ENCODE results near the gene GPT2. TPM values are rescaled to one million over a fixed set of nuclear protein-coding genes. Genes with fewer than 3 reads are reported as not detected.
"Not testable (repeated sequence)": the region's sequence is repeated elsewhere in the genome, so short reads cannot be mapped to it uniquely, and the experiment has no call there.

Gene GPT2
- total RNA-seq, 1 donor from 2014 or later: 17.8 TPM

DNA sequence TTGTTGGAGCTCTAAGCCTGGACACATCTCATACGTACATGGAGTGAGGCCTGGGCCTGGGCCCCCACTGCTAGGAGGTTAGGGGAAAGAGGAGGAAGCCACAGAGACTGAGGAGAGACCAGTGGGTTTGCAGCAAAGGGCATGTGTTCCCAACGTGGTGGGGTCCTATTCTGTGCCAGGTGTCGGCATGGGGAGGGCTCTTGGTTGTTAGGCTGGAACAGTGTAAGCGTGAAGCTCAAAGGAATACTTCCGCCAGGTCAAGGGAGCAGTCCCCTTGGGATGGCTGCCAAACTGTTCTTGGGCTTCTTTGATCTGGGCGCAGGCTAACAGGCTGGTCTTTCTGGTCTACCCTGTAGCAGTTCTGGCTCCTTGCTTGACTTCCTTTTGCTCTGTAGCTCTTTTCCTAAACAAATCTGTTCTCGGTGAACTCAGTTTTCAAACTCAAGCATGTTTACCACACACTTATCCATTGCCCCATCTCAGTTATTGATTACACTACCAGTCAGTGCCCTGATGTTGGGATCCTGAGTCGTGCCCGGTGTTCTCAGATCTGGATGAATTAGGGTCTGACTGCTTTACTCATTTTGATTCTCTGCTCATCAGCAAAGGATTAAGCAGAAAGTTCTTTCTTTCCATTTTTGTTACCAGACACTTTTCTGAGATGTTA, 36.4 kb downstream of the GPT2 start:
- DNase-seq: no peak

DNA sequence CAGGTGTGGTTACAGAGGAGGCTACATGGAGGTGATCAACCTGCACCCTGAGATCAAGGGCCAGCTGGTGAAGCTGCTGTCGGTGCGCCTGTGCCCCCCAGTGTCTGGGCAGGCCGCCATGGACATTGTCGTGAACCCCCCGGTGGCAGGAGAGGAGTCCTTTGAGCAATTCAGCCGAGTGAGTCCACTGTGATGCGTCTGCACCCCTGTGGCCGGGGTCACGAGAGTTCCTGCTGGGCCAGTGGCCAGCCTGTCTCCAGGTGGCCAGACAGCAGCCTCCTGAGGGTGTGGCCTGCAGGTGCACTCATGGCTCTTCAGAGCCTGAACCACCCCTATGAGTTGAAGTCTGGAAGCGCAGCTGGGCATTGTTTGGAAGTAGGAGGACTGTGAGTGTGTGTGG, 38.1 kb downstream of the GPT2 start:
- no peak for DNase-seq

DNA sequence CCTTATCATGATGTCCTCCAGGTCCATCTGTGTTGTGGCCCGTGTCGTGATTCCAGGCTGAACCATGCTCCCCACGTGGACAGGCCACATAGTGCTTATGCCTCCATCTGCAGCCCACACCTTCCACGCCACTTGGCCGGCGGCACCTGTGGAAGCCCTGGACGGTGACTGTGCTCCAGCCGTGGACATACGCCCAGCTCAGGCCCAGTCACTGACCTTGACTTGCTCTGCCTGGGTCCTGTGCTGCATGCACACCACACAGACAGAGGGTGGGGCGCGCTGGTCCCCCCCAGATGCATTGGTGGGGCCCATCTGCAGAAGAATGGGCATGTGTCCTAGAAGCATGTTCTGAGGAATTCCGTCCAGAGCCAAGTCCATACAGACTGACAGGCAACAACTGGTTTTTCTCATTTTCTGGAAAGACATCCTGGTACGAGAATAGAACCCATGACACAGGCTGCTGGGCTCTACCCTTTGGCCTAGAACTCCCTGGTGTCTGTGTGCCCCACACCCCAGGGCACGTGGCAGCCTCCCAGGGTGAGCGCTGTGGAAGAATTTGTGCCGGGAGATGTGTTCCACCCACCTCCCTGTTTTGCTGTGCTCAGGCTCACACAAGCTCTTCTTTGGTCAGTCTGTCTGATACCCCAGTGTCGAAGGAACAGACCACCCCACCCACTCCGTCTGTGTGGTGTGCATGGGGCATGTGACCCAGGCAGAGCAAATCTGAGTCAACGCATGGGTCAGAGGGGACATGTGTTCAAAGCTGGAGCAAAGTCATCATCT, 39.5 kb downstream of the GPT2 start:
- DNase-seq: no peak

DNA sequence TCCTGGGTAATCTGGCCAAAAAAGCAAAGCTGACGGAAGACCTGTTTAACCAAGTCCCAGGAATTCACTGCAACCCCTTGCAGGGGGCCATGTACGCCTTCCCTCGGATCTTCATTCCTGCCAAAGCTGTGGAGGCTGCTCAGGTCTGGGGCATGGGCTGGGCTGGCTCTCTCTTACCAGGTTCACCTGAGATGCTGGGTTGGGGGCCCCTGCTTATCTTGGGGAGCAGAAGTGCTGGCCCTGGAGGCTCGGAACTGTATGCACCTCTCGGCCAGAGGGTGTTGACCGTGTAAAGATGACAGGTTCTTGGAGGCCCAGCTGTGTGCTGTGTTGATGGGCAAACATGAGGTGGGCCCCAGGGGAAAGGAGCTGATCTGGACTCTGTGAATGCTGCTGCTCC, 40.2 kb downstream of the GPT2 start:
- no peak for DNase-seq

DNA sequence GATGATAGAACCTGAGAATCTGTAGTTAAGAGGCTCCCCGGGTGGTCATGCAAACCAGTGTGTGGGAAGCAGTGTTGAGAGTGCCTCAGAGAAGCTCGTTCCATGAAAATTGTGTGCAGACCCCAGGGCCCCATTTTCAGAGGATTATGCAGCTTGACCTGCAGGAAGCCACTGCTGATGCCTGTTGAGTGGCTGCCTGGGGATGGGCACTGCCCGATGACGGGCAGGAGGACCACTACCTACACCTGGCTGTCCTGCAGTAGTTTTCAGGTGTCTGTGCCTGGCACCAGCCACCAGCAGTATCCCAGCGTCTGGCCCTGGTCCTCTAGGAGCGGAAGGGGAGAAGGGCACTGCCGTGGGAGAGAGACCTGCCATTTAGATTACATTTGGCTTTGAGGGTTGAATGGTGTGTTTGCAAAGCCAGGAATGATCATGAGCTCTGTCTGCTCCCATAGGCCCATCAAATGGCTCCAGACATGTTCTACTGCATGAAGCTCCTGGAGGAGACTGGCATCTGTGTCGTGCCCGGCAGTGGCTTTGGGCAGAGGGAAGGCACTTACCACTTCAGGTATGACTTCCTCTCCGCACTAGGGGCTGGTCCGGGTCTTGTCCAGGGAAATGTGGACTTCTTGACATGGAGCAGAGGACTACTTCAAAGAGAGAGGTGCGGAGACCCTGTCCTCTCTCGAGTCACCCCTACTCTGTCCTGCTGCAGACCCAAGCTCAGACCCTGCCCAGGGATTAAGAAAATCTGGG, 42.5 kb downstream of the GPT2 start:
- DNase-seq: no peak

DNA sequence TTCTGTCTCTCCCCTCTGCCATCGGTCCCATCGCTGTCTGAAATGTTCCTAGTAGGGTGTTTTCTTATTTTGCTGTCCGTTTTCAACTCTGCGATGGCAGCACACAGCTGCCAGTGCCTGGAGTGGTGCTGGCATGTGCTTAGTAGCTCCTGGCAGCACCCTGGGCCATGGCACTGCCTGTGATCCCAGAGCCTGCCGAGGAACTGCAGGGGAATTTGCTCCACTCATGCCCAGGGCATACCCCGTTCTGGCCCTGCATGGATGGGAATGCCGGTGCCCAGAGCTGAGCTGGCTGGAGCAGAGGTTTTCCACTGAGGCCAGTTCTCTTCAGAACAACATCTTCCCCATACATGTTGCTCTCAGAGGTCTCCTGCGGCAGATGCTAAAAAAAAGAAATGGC, 43.1 kb downstream of the GPT2 start:
- DNase-seq: no peak

DNA sequence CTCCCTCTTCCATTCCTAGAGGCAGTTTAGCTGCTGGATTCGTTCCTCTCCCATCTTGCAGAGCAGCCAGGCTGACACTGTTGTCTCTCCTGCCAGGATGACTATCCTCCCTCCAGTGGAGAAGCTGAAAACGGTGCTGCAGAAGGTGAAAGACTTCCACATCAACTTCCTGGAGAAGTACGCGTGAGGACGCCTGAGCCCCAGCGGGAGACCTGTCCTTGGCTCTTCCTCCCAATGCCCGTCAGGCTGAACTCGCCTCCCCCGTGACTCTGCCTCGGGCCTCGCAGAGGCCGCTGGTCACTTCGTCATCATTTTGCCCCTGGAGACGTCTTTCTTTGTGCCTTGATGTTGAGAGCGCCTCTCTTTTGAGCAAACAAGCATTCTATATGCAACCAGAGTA, 44.6 kb downstream of the GPT2 start:
- no peak for DNase-seq

DNA sequence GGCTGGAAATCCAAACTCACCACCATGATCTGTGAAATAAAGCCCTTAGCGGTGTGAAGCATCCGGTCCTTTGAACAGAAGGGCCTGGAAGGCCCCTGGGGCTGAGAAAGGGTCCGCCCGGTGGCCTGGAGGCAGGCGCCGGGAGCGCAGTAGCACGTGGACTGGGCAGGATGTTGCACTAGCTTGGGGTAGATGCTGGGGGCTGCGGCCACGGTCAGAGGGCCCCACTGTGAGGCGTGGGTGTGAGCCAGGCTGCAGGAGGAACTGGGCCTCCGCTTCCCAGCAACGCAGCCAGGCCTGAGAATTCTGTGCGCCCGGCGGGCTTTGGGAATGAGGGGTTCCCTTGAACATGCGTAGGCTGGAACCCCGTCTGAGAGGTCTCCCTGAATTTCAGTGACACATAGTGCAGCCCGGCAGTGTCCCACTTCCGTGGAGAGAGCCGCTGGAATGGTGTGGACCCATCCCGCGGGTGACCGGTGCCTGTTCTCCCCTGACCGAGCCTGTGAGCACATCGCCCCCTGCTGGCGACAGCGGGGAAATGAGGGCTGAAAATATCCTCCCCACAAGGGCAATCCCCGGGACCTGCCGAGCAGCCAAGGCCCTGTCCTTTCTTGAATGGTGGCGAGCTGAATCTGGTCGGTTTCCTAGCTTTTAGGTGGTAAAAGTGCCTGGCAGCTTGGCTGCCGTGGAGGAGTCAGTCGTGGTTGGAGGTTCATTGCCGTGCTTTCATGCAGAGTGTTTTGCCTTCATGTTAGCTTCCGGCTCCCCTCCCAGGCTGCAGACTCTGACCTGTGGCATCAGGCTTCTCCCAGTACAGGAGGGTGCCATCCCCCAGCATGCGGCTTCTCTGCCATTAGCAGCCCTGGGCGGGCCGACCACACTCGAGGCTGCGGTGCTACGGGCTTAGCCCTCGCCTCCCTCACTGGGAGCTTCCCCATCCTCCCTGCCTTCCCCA, 45.5 kb downstream of the GPT2 start:
- no peak for DNase-seq

DNA sequence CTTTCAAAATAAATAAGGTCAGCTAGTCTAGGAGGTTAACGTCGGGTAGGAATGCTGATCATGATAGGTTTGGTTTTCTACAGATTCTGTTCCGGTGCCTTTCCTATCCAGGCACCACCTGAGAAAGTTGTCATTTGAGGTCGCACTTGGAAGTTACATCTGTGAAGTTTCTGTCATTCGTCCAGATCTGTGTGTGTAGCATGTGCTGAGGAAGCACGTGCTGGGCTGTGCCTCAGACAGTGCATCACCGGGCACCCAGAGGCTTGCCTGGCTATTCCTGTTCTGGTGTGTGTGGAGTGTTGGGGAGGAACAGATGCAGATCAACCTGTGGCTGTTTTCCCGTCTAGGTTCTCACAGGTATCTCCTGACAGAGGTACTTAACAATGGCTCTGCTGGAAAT, 46.7 kb downstream of the GPT2 start:
- no peak for DNase-seq

DNA sequence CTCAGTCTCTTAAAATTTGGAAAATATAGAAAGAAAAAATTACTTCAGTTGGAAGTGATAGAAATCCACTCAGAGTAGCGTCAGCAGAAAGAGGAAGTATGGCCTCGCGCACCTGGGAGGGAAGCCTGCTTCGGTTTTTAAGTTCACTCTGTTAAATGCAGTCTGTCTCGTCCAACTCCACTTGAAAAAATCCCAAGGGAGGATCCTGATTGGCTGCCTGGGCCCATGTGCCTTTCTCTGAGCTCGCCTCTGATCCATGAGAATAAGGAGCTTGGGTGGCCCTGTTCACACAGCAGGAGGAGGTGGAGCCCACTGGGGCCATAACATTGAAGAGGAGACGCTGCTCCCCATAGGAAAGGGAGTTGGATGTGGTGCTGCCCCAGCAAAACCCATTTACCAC, 48.6 kb downstream of the GPT2 start:
- DNase-seq: no peak

DNA sequence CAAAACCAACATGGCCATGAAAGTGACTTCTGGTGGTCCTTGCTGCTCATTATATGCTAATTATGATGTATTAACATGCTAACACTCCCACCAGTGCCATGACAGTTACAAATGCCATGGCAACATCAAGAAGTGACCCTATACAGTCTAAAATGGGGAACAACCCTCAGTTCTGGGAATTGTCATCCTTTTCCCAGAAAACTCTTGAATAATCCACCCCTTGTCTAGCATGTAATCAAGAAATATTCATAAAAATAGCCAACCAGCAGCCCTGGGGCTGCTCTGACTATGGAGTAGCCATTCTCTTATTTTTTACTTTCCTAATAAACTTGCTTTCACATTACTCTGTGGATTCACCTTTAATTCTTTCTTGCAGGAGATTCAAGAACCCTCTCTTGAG, 53.4 kb downstream of the GPT2 start:
- DNase-seq: no peak

DNA sequence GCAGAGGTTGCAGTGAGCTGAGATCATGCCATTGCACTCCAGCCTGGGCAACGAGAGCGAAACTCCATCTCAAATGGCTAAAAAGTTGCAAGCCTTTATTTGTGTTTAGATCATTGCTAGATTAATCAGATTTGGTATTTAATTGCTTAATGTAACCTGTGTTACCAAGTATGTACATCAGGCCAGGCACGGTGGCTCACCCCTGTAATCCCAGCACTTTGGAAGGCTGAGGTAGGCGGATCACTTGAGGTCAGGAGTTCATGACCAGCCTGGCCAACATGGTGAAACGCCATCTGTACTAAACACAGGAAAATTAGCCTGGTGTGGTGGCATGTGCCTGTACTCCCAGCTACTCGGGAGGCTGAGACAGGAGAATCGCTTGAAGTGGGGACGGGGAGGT, 60.6 kb downstream of the GPT2 start:
- DNase-seq: not testable (repeated sequence)

DNA sequence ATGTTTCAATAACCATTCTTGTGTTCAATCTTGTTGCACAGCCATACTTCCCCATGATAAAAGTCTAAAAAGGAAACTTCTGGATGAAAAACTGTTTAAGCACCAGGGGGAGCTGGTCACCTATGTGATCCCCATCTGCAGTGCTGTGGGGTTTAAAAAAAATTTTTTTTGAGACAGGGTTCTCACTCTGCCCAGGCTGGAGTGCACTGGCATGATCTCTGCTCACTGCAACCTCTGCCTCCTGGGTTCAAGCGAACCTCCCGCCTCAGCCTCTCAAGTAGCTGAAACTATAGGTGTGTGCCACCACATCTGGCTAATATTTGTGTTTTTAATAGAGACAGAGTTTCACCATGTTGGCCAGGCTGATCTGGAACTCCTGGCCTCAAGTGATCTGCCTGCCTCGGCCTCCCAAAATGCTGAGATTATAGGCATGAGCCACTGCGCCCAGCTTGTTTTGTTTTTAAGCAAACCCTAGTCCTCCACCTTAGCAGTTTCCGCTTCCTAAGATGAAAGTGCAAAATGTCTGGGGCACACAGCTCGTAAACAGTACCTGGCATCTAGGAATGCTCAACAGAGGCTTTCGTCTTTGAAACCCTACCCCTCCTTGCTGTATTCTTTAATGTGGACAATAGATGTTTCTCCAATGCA, 63.9 kb downstream of the GPT2 start:
- DNase-seq: no peak

DNA sequence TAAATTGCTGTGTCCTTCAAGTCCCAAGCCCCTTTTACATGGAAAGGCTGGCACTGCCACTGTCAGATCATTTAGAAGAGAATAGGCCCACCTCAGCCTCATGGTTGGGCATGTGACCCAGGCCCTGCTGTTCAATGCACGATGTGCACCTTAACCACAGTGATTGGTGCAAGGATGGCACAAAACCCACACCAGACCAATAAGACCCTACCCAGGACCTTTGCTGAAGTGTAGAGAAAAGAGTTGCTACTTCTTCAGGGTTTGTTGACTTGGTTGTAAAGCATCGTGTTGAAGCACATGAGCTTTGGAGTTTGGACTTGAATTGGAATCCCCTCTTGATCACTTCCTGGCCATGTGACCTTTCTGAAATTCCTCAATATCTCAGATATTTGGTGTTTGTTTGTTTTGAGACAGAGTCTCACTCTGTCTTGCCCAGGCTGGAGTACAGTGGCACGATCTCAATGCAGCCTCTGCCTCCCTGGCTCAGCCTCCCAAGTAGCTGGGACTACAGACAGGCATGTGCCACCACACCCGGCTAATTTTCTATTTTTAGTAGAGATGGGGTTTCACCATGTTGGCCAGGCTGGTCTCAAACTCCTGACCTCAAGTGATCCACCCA, 64.5 kb downstream of the GPT2 start:
- no peak for DNase-seq

DNA sequence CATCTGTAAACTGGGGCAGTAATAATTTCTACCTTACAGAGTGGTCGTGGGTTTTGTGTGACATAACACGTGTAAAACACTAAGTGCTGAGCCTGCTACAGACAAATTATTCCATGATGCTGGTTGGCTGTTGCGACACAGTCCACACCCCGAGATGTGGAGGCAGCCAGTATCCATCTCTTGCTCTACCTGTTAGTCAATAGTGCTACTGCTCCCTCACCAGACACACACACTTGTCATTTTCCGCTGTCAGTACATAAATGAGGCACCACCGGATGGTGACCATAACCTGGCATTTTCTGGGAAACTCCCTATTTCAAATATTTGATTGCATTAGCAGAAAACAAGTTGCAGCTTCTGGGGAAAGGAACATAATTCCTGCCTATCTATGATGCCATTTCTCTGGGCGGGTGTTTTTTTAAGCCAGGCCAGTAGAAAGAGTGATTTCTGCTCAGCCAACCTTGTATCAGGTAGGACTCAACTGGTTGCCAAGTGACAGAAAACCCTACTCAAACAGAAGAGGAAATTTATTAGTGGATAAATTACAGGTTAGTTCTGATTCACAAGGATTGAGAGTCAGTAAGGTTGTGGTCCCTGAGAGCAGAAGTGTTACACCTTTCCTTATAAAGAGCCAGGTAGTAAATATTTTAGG, 65.2 kb downstream of the GPT2 start:
- DNase-seq: no peak

DNA sequence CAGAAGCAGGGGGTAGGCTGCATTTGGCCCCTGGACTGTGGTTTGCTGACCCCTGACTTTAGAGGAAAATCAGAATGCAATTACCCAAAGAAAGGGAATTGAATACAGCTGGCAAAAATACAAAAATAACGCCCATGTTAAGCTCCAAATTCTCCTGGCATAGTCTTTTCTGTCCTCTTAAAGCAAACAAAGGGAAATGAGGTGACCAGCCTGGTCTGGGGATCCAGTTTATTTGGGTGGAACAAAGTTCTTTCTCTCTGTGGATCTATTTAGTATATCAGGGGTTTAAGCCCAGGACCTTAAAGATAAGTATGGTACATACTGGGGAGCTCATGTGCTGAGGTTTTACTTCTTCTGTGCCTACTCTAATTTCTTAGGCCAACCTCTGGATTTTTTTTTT, 65.8 kb downstream of the GPT2 start:
- DNase-seq: no peak

DNA sequence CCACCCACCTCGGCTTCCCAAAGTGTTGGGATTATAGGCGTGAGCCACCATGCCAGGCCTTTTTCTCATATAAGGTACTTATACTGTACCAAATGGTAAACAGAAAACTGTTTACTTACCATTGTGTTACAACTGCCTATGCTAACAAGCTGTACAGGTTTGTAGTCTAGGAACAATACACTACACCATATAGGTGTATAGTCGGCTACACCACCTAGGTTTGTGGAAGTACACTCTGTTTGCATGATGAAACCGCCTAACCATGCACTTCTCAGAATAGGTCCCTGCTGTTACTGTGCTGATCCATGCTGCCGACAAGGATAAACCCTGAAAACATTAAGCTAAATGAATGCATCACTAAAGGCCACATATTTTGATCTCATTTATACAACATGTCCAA, 70.4 kb downstream of the GPT2 start:
- DNase-seq: no peak

DNA sequence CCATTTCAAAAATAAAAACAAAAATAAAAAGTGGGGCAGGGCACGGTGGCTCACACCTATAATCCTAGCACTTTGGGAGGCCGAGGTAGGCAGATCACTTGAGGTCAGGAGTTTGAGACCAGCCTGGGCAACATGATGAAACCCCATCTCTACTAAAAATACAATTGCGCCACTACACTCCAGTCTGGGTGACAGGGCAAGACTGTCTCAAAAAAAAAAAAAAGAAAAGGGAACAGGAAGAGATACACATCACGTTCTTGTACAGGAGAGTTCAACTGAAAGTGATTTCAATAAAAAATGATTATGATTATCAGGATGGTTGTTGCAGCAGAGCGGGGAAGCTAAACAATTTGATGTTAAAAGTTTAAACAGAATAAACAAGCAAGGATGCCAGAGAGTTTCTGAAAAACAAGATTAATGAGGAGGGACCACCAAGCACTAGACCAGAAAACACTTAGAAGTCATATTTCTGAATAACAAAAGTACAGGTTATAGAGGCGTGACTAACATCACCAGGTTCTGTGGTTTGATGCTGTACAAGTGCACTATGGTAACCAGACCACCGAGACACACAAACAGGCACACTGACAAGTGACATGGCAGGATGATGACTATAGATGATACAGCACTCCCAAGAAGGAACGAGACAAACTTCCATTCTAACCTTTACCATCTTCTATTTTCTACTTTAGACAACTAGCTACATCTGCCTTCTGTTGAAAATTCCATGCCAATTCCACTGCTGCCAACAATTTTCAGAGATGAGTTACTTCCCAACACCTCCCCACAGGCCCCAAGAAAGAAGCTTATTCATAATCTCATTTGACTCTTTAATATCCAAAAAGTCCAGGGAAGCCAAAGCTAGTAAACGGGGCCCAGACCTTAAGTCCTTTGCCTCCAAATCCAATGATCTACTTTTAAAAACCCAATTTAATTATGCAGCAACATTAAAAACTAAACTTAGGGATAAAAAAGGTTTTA, 77.5 kb downstream of the GPT2 start:
- DNase-seq: no peak

DNA sequence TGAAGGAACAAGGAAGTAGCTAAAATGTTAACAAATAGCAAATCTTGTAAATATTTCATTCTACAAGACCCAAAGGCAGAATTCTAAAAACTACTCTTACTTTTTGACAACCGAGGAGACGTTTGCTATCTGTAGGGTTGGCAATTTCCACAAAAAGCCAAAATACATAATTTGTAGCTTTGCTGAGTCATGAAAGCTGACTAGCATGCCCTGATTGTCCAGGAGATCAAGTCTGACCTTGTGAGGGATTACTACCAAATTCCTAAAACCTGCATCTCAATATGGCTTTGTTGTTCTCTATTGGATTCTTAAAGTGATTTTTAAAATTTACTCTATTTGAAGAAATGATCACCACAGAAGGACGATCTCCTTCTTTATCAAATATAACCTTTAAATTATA, 78.5 kb downstream of the GPT2 start:
- no peak for DNase-seq

DNA sequence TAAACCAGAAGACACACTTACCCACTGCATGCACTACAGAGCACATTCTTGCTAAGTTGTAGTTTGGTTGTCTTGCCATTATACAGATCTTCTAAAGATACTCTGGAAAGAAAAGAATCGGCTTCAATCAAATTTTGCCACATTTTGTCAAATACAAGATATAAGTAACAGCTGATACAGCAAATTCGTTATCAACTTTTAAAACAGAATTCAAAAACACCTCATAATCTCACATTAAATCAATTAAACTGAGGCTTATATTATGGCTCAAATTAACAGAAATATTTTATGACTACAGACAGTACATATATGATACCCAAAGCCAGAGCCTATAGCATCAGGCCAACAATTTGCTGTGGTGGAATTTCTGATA, 83.9 kb downstream of the GPT2 start:
- DNase-seq: no peak

Data from skin of body (tissue), 2 donors.